GM18499 (cell line): ENCODE results near the gene MAP2K5.

ENCODE experiments used
- ATAC-seq: cut with Tn5 transposase; IDR thresholded peaks from one replicate; pipeline ENCODE4 v1.9.1; 2021; ENCODE audit warnings: moderate number of reproducible peaks; ENCODE audit not compliant: insufficient read depth, unreplicated experiment

The MAP2K5 gene

GRCh38 chr15:67796196-67797127, 254.0 kb downstream of the MAP2K5 start:
- ATAC-seq, result no peak

DNA sequence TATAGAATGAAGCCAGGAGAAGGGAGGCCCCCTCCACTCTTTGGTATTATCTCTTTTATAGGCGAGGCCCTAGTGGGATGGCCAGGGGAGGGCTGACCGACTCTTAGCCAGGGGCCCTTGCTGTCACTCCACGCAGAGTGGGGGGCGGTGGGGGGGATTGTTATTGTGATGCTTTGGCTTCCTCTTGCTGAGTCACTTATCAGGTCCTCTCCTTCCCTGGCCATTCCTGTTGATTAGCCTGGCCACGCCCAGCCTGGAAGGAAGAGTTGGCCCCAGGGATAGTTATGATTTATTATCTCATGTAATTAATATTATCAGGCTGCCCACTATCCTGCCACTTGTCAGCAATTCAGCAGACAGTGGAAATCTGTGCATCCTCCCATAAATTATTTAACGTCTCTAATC, 257.3 kb downstream of the MAP2K5 start:
- ATAC-seq, result no peak

DNA sequence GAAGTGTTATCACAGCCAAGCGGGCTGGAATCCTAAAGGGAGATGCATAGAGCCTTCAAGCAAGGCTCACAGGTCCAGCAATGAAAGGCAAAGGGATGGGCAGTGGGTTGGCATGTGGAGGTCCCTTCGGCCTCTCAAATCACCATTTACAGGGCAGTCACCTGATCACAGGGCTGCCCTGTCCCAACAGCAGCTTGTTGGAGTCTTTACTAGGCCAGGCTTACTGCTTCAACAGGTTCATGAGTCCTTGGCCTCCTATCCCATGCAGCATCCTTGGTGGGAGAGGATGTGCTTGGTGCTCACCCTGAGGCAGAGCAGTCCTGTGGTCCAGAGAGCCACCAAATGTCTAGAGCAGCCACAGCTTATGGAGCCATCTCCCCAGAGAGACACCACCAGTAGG, 258.6 kb downstream of the MAP2K5 start:
- ATAC-seq, result no peak

DNA sequence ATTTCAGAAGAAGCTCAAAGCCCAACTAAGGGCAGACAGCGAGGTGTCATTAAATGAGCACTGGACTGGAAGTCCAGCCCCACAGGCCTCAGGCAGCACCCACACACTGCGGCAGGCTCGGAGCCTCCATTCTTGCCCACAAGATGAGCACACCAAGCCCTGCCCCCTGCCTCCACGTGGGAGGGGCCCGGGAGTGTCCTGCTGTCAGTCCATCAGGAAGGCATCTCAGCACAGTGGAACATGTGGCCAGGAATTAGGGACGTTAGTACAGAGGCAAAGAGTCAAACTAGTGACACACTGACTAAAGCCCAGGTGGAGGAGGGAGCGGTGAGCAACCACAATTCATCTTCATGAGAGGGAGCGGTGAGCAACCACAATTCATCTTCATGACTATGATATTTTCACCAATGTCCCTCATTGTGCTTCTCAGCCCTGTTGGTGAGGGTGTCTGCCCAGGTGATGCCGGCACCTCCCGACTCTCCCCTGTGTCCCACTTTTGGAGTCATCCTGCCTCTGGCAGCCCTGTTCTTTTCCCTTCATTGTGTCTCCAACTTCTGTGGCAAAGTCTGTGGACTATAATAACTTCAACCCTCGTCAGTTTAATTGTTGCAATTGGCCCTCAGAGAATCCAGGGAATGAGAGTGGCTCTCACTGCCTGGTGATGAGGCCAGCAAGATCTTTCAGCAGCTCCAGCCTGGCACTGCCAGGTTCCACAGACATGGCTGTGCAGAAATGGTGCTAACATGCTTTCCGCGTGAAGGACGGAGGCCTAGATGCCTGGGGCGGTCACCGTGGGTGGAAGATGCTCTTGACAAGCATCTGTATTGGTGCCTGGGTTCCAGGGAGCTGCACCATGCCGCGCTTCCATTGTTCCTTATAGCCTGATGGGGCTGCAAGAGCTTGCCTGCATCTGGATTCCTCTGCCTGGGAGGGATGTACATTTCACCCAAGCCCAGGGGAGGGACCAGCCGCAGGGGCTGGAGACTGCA, 259.7 kb downstream of the MAP2K5 start:
- no peak for ATAC-seq

- ATAC-seq, result no peak
Observed at GRCh38 chr15:67803299-67803698, 260.8 kb downstream of the MAP2K5 start.

DNA sequence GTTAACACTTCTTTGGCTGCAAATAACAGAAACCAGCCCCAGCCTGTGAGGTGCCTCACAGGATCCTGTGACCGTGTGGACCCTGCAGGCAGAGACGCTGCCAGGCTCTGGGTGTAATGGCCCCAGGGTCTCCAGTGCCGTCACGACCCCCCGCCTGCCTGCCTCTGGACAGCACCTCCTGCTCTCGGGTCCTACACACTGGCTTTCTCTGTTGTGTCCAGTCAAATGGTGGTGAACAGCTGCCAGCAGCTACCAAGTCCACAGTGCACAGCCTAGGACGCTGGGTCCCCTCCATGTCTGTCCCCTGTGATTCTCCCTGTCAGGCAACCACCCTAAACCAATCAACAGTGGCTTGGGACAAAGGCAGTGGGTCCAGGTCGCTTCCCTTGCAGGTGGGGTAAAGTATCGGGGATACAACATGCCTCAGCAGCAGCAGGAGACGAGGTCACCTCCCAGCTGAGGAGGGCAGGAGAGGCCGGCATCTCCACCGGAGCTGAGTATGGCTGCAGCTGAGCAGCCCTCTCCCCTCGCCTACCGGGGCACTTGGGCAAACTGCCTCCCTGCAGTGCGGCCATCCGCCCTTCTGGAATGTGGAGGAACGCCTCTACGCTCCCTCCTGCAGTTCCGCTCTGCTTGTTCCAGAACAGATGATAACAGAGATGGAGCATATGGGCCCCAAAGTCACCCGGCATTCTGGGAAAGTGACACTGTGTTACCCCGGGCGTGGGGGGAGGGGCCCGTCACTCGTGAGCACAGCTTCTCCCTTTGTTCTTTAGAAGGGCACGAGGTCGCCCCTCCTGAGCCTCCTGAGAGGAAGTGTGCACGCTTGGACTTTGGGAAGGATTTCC, 261.7 kb downstream of the MAP2K5 start:
- no peak for ATAC-seq

DNA sequence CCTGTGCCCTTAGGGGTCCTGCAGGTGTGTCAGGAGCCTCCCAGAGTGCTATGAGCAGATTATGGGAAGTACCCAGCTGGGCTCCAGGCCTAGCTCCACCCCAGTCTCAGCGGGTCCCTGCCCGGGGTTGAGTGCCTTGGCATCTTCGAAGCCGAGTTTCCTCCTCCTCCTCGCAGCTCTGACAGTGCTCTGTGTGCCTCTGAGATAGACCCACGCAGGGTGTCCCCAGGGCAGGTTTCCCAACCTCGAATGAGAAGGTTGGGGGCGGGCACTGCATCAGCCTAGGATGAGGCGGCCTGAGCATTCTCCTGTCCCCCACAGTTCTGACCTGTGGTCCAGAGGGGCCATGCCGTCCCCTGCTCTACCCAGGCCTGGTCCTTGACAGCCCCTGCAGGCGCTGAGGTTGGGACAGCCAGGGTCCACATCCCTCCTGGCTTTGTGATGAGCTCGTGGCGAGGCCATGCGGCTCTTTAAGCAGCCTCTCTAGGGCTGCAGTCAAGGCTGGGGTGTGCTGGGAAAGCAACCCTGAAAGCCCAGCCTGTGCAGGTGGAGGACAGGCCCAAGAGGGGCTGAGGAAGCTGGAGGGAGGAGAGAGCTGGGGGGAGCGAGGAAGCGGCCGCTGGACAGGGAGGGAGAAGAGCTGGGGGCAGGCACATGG, 262.6 kb downstream of the MAP2K5 start:
- no peak for ATAC-seq

GRCh38 chr15:67805666-67806516, 263.4 kb downstream of the MAP2K5 start:
- ATAC-seq, result no peak

DNA sequence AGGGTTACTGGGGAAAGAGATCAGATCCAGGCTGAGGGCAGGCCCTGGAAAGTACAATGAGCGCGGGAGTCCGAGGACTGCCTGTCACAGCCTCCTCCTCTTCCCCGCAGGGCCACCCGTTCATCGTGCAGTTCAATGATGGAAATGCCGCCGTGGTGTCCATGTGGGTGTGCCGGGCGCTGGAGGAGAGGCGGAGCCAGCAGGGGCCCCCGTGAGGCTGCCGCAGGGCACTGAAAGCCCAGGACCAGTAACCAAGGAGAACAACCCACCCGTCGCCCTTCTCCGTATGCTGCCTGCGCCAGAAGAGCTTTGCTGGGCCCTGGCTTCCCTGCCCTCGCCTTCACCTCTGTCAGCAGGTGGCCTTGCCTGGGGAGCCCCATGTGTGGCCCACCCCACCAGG, 264.0 kb downstream of the MAP2K5 start:
- no peak for ATAC-seq

DNA sequence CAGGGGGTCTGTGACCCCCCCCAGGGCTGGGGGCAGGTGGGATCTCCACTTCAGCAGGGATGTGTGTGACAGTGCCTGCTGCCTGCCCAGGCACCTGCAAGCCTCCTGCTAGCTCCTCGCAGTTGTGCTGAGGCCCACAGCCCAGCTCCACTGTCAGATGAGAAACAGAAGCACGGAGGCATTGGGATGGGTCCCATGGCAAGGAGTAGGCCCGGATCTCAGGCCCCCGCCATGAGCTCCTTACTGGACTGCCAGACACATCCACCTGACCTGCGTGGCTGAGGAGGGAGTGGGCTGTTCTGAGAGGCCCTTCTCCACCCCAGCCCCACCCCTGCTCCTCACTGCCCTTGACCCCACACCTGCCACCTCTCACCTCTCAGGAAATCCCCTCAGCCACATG, 264.6 kb downstream of the MAP2K5 start:
- ATAC-seq, result no peak

DNA sequence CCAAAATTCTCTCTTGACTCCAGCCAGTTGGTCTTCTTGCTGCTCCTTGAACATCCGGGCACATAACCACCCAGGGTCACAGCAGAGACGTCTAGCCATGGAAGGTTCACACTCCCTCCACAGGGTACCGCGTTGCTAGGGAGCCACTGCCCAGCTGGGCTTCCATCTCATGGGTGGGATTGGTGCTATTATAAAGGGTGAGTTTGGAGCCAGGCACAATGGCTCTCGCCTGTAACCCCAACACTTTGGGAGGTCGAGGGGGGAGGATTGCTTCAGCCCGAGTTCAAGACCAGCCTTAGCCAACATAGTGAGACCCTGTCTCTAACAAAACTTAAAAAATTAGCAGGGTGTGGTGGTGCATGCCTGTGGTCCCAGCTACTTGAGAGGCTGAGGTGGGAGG, 265.3 kb downstream of the MAP2K5 start:
- ATAC-seq, result no peak

- ATAC-seq, result no peak
Observed at GRCh38 chr15:67808821-67809220, 266.3 kb downstream of the MAP2K5 start.

GRCh38 chr15:67809441-67809840, 266.9 kb downstream of the MAP2K5 start:
- ATAC-seq, result no peak

- no peak for ATAC-seq
Observed at GRCh38 chr15:67809866-67810265, 267.4 kb downstream of the MAP2K5 start.

DNA sequence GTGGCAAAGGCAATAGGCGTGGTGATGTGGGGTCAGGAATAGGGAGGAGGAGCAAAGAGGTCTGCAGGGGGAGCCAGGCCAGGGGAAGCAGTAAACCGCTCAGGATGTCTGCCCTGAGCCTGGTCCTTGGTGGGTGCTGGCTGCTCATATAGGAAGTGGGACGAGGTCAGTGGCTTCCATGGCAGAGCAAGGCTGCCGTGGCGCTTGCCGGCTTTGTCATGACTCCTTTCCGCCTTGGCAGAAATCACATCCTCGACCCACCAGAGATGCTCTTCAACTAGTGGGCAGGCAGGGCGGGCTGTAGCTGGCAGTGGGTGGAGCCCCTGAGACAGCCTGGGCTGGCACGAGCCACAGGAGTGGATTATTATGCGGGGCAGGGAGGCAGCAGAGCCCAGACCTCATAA, 269.7 kb downstream of the MAP2K5 start:
- no peak for ATAC-seq

DNA sequence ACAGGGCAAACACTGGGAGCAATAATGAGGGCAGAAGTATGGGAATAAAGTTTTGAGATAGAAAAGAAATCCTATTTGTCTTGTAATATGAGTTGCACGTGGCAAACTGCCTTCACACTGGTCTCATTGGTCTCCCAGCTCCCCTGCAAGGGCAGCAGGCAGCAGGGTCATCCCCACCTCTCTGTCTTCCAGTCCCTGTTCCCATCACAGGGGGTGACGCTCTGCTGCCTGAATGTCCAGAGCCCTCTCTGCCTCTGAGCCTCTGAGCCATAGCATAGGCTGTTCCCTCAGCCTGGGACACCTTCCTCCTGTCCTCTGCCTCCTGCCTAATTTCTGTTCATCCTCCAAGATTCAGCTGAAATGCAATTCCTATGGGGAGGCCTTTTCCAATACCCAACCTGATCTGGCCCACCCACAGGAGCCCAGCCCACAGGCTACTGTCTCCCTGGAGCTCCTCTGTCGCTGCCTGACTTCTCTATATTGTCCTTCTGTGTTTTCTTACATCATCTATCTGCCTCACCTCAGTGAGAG, 270.7 kb downstream of the MAP2K5 start:
- no peak for ATAC-seq

DNA sequence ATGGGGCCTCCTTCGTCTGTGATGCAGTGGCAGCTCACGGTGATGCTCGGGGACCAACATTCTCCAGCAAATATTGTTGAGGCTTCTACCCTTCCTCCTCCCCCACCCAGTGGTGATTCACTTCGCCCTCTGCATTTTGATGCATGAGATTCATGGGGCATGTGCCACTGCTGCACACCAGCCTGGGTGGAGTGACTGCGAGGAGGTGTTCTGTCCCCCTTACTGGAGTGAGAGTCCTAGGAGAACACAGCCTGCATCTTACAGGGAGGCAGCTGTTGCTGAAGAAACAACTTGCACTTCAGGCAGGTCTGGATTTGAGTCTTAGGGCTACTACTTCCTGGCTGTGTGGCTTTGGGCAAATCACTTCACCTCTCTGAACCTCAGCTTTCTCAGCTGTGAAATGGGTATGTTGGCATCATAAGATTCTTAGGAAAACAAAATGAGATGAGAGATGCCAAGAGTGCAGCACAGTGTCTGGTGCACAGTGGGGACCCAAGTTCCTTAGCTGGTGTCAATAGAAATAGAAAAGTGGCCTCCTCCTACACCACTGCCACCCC, 272.6 kb downstream of the MAP2K5 start:
- no peak for ATAC-seq

DNA sequence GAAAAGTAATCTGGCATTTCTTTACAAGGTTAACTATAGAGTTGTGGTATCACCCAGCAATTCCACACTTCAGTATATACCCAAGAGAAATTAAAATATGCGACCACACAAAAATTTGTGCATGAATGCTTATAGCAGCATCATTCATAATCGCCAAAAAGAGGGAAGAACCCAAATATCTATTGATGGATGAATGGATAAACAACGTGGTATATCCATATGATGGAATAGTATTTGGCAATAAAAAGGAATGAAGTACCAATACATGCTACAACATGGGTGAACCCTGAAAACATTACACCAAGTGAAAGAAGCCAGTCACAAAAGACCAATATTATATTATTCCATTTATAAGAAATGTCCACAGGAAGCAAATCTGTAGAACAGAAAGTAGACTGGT, 274.2 kb downstream of the MAP2K5 start:
- ATAC-seq, result no peak
